GM12891 (cell line): ENCODE data around the gene TGFA.

Experiments used
- PAX5 ChIP-seq: IDR thresholded peaks from 2 replicates; pipeline ENCODE4 v1.6.1; 2011; ENCODE audit warnings: low read length, moderate library complexity, mild to moderate bottlenecking; ENCODE audit not compliant: insufficient read depth, severe bottlenecking
- POU2F2 ChIP-seq: IDR thresholded peaks from 2 replicates; pipeline ENCODE4 v1.6.1; 2011; ENCODE audit warnings: low read depth, mild to moderate bottlenecking, control low read depth, low read length, moderate library complexity

DNA sequence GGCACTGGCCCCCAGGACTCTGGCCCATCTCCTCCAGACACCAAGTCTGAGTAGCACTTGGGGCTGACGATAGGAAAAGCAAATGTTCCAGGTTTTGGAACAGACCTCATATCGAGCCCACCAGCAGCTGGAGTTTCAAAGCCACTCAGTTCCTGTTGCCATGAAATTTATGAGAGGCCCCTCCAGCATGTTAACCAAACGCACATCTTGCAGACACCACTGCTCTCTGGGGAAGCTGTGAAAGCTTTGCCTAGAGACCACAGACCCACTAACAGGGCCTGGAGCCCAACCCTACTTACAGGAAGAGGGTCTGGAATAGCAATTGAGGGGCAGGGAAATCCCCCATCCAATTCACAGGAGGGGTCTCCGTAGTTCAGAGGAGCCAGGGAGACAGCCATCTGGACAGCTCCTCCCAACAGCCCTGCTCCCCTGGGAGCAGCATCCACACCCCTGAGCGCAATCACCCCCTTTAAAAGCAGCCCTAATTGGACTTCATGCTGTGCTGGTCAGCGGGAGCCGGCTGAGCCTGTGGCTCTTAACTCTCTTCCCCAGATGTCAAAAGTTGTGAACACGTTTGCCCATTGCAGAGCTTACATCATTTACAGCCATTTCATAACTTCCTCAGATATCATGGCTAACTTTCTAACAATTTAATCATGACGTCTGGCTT is 81.3 kb downstream of the TGFA start:
- TF ChIP-seq PAX5 (no peak), POU2F2 (no peak)
